HG03460 (cell line): ENCODE measurements around the gene TRIM63.

Experiments used
- ATAC-seq: cut with Tn5 transposase; IDR thresholded peaks from one replicate; pipeline ENCODE4 v1.9.1; 2021; ENCODE audit not compliant: unreplicated experiment

TRIM63 gene

DNA sequence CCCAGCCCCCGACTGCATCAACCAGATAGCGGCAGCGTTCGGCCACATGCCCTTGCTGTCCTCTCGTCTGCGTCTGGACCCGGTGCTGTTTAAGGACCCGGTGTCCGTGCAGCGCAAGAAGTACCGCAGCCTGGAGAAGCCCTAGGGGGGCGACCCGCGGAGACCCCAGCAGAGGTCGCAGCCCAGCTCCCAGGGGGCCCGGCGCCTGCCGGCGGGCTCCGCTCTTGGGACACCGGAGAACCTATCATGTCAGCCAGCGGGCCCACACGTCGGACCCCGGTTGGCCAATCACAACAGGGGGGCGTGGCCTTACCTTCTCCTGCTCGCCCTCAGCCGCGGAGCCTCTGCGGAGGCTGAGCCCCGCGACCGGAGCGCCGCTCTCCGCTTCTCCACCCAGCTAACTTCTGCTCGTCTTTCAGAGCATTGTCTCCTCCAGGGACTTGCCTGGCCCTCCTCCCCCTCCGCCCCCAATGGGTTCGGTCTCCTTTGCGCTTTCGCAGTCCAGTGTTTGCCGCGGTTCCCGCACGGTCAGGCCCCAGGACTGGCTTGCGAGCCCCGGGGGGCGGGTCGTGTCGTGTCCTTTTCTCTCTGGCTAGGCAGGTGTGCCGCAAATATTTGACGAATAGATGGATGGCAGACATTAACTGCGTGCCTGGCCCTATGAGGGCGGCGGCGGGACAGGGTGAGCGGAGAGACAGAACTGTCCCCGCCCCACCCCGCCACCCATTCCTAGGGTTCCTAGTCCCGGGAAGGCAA is 32.0 kb downstream of the TRIM63 start:
- ATAC-seq = peak; percentile 88

DNA sequence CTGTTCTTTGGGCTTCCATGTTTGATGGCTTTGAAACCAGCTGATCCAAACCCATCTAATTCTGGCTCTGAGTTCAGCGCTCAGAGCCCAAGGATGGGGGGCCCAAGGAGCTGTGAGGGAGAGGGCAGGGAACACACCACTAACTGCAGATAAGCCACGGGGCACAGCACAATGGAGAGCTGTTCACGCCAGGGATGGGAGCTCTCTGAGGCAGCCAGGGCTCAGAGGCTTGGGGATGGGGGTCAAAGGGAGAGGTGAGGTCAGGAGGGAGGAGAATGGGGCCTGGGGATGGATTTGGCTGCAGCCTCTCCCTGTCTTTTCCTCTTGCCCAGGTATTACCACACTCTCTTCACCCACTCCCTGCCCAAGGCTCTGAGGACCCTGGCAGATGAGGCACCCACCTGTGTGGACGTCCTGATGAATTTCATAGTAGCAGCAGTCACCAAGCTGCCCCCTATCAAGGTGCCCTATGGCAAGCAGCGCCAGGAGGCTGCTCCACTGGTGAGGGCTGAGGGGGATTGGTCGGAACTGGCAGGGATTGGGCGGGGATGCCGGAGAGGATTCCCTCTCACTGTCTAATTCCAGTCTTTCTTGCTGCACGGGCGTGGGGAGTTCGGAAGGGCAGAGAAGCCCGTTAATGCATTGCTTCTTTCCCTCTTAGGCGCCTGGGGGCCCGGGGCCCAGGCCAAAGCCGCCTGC is 32.8 kb downstream of the TRIM63 start:
- ATAC-seq = no peak

DNA sequence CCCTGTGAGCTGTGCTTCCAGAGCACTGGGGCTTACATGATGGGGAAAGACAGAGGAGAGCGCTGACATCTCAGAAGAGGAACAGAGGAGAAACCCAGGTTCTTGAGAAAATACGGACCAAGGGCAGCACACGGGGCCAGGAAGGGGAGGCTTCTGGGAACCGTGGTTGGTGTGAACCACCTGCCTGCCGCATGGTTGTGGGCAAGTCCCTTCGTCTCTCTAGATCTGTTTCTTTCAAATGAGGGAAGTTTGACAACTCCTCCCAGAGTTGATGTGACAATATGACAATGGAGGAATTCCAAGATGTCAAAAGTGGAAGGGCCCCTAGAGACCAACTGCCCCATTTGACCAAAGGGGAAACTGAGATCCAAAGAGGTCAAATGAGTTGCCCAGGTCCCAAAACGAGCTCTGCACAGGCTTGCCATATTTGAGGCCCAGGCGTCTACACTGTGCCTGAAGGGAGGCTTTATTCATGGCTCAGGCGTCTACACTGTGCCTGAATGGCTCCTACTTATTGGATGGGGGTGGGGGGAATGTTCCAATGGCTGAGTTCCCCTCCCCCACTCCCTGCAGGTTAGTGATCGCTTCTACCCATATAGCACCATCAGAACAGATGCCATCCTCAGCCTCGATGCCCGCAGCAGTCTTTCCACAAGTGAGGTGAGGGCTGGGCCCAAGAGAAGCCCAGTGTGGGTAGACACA is 34.6 kb downstream of the TRIM63 start:
- ATAC-seq = no peak

DNA sequence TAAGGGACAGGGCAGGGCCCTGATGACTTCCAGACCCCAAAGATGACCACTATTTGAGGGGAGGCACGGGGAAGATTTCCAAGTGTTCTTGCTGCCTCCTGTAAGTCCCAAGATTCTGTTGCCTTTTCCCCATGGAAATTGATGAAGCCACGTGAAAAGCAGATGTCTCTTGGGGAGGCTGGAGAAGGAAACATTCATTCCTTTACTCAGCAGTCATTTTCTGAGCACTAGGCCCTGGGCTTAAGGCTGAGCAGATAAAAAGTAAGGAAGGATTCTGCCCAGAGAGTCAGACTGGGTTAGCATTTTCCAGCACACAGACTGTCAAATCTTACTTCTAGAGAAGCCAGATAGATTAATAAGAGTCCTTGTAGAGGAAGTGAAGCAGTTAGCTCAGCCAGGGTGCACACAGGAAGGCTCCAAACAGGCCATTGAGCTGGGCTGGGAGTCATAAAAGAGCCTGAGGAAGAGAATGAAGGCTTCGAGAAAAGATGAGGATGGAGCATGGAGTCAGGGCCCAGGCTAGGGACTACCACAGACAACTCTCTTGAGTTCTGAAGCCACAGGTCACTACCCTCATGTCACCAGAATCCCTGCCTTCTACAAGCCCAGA is 35.7 kb downstream of the TRIM63 start:
- no peak for ATAC-seq

DNA sequence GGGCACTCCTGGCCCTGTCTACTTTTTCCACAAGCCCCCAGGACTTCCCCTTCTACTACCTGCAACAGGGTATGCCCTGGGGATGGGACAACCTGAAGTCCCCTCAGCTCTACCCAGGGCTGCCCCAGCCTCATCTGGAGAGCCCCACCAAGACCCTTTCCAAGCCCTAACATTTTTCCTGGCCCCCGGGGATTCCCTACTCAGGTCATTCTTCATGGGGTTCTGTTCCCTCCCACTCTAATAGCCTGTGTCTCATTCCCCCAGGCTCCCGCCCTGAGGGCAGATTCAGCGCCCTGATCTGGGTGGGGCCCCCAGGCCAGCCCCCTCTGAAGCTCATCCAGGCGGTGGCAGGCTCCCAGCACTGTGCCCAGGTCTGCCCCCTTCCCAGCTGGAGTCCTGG is 36.2 kb downstream of the TRIM63 start:
- ATAC-seq = no peak

DNA sequence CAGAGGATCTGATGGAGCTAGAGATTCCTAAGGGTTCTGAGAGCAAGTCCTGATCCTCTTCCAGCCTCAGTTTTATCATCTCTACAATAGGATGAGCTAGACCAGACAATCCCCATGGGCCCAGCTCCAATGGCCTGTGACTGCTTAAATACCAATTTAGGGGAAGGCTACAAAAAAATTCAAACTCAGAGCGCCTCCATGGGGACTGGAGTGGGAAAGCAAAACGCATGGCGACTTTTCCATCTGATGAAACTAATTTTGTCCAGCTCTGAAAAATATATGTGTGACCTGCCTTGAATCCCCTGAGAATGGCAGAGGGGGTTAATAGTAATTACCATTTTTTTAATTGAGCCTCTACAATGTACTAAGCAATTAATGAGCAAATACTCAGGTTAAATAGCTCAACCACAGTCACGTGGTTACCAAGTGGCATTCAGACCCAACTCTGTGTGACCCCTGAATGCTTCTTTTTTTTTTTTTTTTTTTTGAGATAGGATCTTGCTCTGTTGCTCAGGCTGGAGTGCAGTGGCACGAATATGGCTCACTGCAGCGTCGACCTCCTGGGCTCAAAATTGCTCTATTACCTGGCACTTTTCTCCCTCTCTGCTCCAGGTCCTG is 37.5 kb downstream of the TRIM63 start:
- no peak for ATAC-seq

DNA sequence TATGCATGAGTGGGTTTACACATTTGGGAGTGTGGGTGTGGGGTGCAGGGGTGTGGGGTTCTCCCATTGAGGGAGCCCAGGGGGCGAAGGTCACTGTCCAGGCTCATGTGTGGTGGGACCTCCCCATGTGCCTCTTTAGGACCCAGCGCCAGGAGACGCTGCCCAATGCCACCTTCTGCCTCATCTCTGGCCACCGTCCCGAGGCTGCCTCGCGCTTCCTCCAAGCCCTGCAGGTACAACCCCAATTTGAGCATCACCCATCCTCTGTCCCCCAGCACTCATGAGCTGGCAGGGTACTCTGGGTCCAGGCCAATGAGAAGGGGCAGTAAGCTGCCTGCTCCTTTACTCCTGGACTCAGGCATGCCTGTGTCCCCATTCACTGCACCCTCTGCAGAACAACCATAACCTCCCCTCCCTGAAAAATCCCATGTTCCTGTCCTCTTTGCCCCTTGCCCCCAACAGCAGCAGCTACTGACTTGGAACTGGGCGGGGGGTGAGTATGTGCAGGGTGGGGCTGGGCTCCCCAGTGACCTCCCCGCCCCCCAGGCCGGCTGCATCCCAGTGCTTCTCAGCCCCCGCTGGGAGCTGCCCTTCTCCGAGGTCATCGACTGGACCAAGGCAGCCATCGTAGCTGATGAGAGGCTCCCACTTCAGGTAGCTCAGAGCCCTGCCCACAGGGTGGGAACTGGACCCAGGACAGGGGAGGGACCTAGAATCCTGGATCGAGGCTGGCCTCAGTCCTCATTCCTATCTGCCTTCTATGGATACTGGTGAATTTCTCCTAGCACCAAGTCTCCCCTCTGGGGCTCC is 38.2 kb downstream of the TRIM63 start:
- no peak for ATAC-seq

DNA sequence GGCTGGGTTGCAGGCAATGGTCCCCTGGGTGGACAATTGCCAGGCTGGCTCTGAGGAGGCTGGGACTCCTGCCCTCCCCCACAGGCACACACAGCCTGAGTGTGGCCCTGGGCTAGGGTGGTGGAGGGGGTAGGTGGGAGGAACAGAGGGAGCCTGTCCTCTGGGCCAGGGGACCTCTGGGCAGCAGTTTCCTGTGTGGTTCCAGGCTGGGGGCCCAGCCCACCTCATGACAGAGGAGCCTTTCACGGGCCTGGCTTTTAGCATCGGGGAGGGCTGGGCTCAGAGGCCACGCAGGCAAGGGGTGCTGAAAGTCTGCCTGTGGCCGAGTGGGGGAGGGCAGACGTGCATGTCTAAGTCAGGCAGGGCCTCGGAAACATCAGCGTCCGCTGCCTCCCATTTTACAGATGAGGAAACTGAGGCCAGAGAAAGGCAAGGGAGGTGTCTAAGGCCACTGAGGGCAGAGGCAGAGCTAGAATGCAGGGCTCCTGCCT is 38.9 kb downstream of the TRIM63 start:
- no peak for ATAC-seq

DNA sequence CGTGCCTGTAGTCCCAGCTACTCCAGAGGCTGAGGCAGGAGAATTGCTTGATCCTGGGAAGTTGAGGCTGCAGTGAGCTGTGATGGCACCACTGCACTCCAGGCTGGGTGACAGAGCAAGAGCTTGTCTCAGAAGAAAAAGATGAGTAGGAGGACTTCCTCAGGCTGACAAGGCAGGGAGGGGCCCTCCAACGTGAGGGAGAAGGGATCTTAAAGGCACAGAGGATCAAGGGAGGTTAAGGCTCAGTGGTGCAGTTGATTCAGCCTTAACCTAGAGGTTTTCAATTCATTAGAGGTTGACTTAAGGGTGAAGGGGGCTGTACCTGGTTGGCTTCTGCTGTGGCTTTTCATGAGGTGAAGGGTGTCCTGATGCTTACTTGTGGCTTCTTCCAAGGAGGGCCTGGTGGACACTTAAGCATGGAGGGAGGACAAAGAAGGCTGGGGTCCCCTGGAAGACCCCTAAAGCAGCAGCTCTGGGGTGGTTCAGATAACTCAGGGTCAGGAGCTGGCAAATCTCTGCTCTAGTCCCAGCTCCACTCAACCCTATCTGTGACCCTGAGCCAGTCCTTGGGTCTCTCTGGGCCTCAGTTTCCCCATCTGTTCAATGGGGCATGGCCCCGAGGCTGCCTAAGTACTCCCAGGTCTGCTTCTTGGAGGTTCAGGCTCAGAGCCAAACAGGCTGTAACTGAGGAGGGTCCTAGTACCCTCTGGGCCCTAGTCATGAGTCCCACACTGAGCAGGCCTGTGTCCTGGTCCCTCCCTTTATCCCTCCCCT is 39.5 kb downstream of the TRIM63 start:
- no peak for ATAC-seq

DNA sequence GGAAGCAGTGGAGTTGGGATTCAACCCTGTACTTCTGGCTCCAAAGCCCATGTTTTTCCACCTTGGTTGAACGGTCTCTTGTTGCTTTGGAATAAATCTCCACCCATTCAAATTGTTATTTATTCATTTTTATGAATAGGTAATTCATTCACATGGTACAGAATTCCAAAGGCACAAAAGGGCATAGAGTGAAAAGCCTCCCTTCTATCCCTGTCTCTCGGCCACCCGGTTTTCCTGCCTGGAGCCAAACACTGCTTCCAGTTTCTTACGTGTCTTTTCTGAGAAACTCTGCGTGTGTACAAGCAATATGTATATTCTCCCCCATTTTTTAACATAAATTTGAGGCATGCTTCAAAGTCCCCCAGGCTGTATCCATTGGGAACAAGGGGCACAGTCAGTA is 41.9 kb downstream of the TRIM63 start:
- ATAC-seq = no peak

DNA sequence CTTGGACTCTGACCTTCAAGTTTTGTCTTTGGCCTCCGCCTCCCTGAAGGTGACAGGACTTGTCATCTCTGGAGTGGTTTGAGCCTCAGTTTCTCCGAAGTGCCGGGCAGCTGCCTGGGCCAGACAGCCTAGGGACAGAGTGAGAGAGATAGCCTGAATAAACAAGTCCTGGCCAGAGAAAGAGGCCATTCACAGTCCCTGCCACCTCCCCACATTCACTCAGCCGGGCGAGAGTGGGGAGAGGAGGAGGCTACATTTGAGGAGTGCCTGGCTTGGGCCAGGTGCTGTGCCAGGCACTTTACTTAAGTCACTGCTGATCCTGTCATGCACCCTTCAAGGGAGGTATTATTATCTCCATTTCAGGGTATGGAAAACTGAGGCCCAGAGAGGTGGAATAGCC is 42.4 kb downstream of the TRIM63 start:
- ATAC-seq = no peak

DNA sequence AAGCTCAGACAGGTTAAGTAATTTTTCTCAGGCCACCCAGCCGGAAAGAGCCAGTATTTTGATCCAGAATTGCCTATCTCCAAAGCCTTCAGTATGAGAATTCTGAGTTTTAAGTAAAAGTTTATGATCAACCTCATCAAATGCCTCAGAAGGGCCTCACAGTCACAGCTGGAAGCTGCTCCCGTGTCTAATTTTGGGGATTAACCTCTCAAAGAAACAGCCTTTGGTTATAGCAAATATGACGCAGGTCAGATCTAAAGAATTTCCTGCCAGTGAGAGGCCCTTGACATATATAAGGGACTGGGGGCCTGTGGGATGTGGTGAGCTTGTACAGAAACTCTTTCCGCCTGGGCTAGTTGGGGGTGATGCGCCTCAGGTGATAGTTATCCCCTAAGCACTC is 43.6 kb downstream of the TRIM63 start:
- no peak for ATAC-seq

DNA sequence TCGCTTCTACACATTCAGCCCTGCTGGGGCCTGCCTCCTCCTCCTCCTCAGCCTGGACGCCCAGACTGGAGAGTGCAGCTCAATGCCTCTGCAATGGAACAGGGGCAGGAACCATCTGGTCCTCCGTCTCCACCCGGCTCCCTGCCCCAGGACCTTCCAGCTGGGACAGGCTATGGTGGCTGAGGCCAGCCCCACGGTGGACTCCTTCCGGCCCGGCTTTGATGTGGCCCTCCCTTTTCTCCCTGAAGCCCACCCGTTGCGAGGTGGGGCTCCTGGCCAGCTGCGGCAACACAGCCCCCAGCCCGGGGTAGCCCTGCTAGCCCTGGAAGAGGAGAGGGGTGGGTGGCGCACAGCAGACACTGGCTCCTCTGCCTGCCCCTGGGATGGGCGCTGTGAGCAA is 44.4 kb downstream of the TRIM63 start:
- ATAC-seq = no peak

DNA sequence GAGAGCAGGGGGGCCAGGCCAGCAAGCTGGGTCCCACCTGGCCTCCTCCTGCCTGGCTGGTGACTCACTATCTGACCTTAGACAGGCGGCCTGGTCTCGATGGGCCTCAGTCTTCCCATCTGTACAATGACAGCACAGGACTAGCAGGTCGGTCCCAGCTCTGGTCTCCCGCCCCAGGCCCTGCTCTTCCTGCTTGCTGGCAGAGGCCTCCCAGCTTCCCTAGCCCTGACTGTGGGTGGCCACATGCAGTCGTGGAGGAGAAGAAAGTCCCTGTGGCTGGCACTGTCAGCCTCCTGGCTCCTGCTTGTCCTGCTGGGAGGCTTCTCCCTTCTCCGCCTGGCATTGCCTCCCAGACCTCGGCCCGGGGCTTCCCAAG is 45.0 kb downstream of the TRIM63 start:
- ATAC-seq = no peak

DNA sequence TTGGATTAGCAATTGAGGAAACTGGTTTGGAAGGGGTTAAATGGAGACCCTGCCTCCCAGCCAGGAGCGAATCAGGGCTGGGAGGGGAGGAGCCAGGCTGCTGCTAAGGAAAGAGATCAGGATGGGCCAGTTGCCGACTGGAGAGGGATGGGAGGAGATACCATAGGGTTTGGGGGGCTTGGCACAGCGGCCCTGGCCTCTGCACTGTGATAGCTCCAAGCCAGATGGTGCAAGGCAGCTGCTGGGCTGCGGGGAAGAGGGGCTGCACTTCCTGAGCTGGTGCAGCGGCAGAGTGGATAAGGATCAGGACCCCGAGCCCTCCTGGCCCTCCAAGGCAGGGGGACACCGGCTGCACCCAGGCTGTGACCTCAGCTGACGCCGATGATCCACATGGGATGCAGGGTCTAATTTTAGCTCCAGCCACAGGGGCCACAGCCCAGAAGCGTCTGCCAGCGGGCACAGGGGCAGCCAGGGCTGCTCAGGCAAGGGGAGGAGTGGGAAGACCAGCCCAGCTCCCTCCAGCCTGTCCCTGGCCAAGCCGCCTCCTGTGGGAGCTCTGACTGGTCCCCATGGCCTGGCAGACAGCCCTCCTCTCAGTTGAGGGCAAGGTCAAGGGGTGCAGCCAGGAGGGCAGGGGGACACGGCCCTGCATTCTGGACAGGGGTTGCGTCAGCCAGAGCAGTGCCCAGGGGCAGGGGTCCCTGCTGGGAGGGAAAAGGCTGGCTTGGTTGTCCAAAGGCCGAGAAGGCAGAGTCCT is 45.6 kb downstream of the TRIM63 start, which contains the start of gene EXTL1:
Gene EXTL1 (plus strand): TSS at position 129 of the 757 bp plus-strand sequence. CDS start 872 bp downstream, outside the sequence.
- no peak for ATAC-seq

DNA sequence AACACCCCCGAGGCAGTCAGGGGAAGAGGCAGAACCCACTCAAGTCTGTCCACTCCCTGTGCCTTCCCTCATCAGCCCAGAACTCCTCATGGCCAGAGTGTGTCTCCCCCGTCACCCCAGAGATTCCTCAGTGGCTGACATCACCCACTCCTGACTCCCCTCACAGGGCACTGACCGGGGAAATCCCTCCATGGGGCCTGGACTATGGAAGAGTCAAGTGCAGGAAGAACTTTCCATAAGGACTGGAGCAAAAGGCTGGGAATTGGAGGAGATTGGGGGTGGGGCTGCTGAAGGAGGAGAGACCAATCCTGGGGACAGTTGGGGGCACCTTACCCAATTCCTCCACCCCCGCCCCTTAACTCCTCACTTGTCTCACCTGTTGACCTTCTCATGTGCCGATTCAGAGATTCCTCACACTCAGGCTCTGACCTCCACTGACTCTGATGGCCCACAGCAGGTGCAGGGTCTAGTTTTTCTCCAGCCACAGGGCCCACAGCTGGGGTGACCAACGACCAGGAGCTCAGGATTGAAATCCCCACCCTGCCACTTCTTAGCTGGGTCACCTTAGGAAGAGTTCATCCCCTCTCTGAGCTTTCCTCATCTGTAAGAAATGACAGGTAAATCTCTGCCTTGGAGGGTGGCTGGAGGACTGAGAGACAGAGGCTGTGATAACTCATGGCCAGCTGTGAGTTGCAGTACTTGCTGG is 46.3 kb downstream of the TRIM63 start:
- ATAC-seq = no peak

DNA sequence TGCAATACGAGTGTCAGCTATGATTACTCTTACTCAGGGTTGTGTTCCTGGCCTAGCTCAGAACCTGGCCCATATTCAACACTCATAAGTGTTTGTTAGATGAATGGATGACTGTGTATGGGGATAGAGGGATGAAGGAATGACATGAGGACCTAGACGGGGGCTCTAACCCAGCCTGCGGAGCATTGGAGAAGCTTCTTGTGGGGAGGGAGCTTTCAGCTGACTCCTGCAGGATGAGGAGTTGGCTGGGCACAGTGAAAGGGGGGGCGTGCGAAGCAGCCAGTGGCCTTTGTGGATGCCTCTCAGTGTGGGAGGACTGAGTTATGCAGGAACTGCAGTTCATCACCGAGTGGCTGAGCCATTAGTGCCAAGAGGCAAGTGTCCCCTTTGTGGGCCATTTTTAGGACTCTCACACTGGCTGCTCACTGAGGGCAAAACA is 47.1 kb downstream of the TRIM63 start:
- ATAC-seq = no peak
